Glomerular visceral epithelial cell (primary cell): ENCODE data around the gene CEP72.
"Not testable (repeated sequence)": the region's sequence is repeated elsewhere in the genome, so short reads cannot be mapped to it uniquely, and the experiment has no call there.

Source experiments
- DNase-seq: peaks from one replicate; pipeline ENCODE4 v3.0.0-alpha.2; 2016; ENCODE audit errors: extremely low spot score

The CEP72 gene

GRCh38 chr5:684751-685216 is 72.6 kb downstream of the CEP72 start:
- no peak for DNase-seq

- DNase-seq: no peak
Measured at GRCh38 chr5:685262-686171, 73.4 kb downstream of the CEP72 start.

- not testable (repeated sequence) for DNase-seq
Measured at GRCh38 chr5:686172-686523, 74.0 kb downstream of the CEP72 start.

- DNase-seq: not testable (repeated sequence)
Measured at GRCh38 chr5:686936-687335, 74.8 kb downstream of the CEP72 start.

GRCh38 chr5:688348-689010 is 76.3 kb downstream of the CEP72 start:
- DNase-seq: not testable (repeated sequence)

- not testable (repeated sequence) for DNase-seq
Measured at GRCh38 chr5:690293-690692, 78.2 kb downstream of the CEP72 start.

GRCh38 chr5:691049-691448 is 78.9 kb downstream of the CEP72 start:
- DNase-seq: not testable (repeated sequence)

GRCh38 chr5:691817-692528 is 79.8 kb downstream of the CEP72 start:
- DNase-seq: no peak

GRCh38 chr5:692529-693041 is 80.4 kb downstream of the CEP72 start:
- not testable (repeated sequence) for DNase-seq

- DNase-seq: peak; percentile 61
Measured at GRCh38 chr5:693271-694041, 81.3 kb downstream of the CEP72 start, which contains the start of gene TPPP. TPPP (minus strand) TSS chr5:693352; CDS start chr5:678060, 15,292 bp downstream.

GRCh38 chr5:694042-694431 is 81.9 kb downstream of the CEP72 start:
- DNase-seq: not testable (repeated sequence)

- DNase-seq: not testable (repeated sequence)
Measured at GRCh38 chr5:695475-695874, 83.3 kb downstream of the CEP72 start.

- DNase-seq: not testable (repeated sequence)
Measured at GRCh38 chr5:696191-696590, 84.1 kb downstream of the CEP72 start.

- DNase-seq: not testable (repeated sequence)
Measured at GRCh38 chr5:696753-697702, 84.9 kb downstream of the CEP72 start.
